AG09309 (cell line): ENCODE measurements around the gene ZBTB11.

Source experiments
- DNase-seq: peaks from one replicate; pipeline ENCODE4 v3.0.0-alpha.2; 2010; ENCODE audit warnings: low read depth
- H3K4me3 ChIP-seq: 2 replicates; pipeline ENCODE4 v1.5.1; 2011; ENCODE audit warnings: mild to moderate bottlenecking, low read depth, low read length, moderate library complexity; ENCODE audit not compliant: control insufficient read depth
- CTCF ChIP-seq: IDR thresholded peaks from 2 replicates; pipeline ENCODE4 v1.5.1; 2011; ENCODE audit warnings: mild to moderate bottlenecking, low read depth, low read length, inconsistent platforms; ENCODE audit not compliant: insufficient read depth, control insufficient read depth; ENCODE audit errors: missing control alignments

The ZBTB11 gene

GRCh38 chr3:101665357-101665756 lies 11.6 kb downstream of the ZBTB11 start:
- H3K4me3 ChIP-seq, result no peak overlapping the region
- no peak for TF ChIP-seq CTCF
- no peak for DNase-seq

- H3K4me3 ChIP-seq, result no peak overlapping the region
- no peak for TF ChIP-seq CTCF
- DNase-seq, result no peak
These were observed 16.2 kb downstream of the ZBTB11 start for GRCh38 chr3:101660714-101661113.

GRCh38 chr3:101656651-101657050 lies 20.3 kb downstream of the ZBTB11 start:
- no peak for TF ChIP-seq CTCF
- H3K4me3 ChIP-seq, result no peak overlapping the region
- DNase-seq, result no peak

- DNase-seq, result no peak
- TF ChIP-seq CTCF, result no peak
- no peak overlapping the region for H3K4me3 ChIP-seq
These were observed 30.2 kb downstream of the ZBTB11 start for GRCh38 chr3:101646726-101647125.

- DNase-seq, result peak; percentile 75
- TF ChIP-seq CTCF, result no peak
These were observed 32.9 kb downstream of the ZBTB11 start for GRCh38 chr3:101643861-101644613.

GRCh38 chr3:101643009-101643844 lies 33.7 kb downstream of the ZBTB11 start:
- H3K4me3 ChIP-seq, result no peak overlapping the region
- TF ChIP-seq CTCF, result no peak
- DNase-seq, result no peak

More at GRCh38 chr3:101643861-101644613, 32.9 kb downstream of the ZBTB11 start:
- H3K4me3 ChIP-seq, result no peak overlapping the region
